Measurements from ENCODE around the gene C1RL. TPM values are rescaled to one million over a fixed set of nuclear protein-coding genes. Genes with fewer than 3 reads are reported as not detected.

C1RL gene
- total RNA-seq, 2 donors from 2014 or later: 48.2 to 86.2 TPM

GRCh38 chr12:7114008-7114407, 5.0 kb upstream of the C1RL start:
- no peak overlapping the region for H3K27ac ChIP-seq
- WGBS: 87% methylated on average over 11 of the region's 11 CpGs
- H3K36me3 ChIP-seq: no peaks in the 10 kb centered on the region
- no peaks in the 10 kb centered on the region for H3K9me3 ChIP-seq
- no peaks in the 10 kb centered on the region for H3K27me3 ChIP-seq (replicated peaks; ENCODE audit: insufficient read depth)
- TF ChIP-seq CTCF (IDR thresholded peaks at IDR 0.05): no peak
- TF ChIP-seq POLR2AphosphoS5 (IDR thresholded peaks at IDR 0.05): no peak
- no peak for TF ChIP-seq POLR2A (IDR thresholded peaks at IDR 0.05)
- intact Hi-C loops (cut with DNase I): loop anchor here (5.0 kb wide), 1 partner anchor 167 kb away; no protein-coding TSS in a partner anchor
- no peak overlapping the region for H3K4me3 ChIP-seq
- DNase-seq (ENCODE audit: low spot score): no peak
- H3K4me1 ChIP-seq (replicated peaks): no peaks in the 10 kb centered on the region

- no peaks in the 10 kb centered on the region for H3K9me3 ChIP-seq
- DNase-seq (ENCODE audit: low spot score): no peak
- H3K4me3 ChIP-seq: no peak overlapping the region
- H3K4me1 ChIP-seq (replicated peaks): no peaks in the 10 kb centered on the region
- H3K27ac ChIP-seq: no peak overlapping the region
- intact Hi-C loops (cut with DNase I): loop anchor here (5.0 kb wide), 1 partner anchor 166 kb away; no protein-coding TSS in a partner anchor
- H3K27me3 ChIP-seq (replicated peaks; ENCODE audit: insufficient read depth): no peaks in the 10 kb centered on the region
- 47% methylated on average over 5 of the region's 5 CpGs for WGBS
- no peaks in the 10 kb centered on the region for H3K36me3 ChIP-seq
- no peak for TF ChIP-seq POLR2AphosphoS5 (IDR thresholded peaks at IDR 0.05)
- peak; percentile 67 to 80 (median 72) for TF ChIP-seq CTCF (IDR thresholded peaks at IDR 0.05)
These were observed 4.4 kb upstream of the C1RL start for GRCh38 chr12:7113389-7113871.

GRCh38 chr12:7112041-7112440, 3.0 kb upstream of the C1RL start:
- intact Hi-C loops (cut with DNase I): loop anchor here (5.0 kb wide), 1 partner anchor 165 kb away; no protein-coding TSS in a partner anchor
- Histone ChIP-seq H3K27ac (no peak overlapping the region), H3K4me3 (no peak overlapping the region), H3K4me1 (replicated peaks) (no peaks in the 10 kb centered on the region), H3K9me3 (no peaks in the 10 kb centered on the region), H3K27me3 (replicated peaks; ENCODE audit: insufficient read depth) (no peaks in the 10 kb centered on the region), H3K36me3 (no peaks in the 10 kb centered on the region)
- TF ChIP-seq POLR2AphosphoS5 (IDR thresholded peaks at IDR 0.05) (no peak), CTCF (IDR thresholded peaks at IDR 0.05) (no peak), POLR2A (IDR thresholded peaks at IDR 0.05) (no peak)
- WGBS: 82% methylated on average over 4 of the region's 4 CpGs
- DNase-seq (ENCODE audit: low spot score): no peak

GRCh38 chr12:7110661-7111060, 1.6 kb upstream of the C1RL start:
- TF ChIP-seq POLR2A (IDR thresholded peaks at IDR 0.05) (no peak), CTCF (IDR thresholded peaks at IDR 0.05) (no peak), POLR2AphosphoS5 (IDR thresholded peaks at IDR 0.05) (no peak)
- Histone ChIP-seq H3K9me3 (no peaks in the 10 kb centered on the region), H3K27me3 (replicated peaks; ENCODE audit: insufficient read depth) (no peaks in the 10 kb centered on the region), H3K4me1 (replicated peaks) (no peaks in the 10 kb centered on the region), H3K27ac (no peak overlapping the region), H3K4me3 (no peak overlapping the region), H3K36me3 (no peaks in the 10 kb centered on the region)
- WGBS: 88% methylated on average over 5 of the region's 5 CpGs
- intact Hi-C loops (cut with DNase I): loop anchor here (5.0 kb wide), 1 partner anchor 163 kb away; no protein-coding TSS in a partner anchor
- no peak for DNase-seq (ENCODE audit: low spot score)

GRCh38 chr12:7109572-7109920, 532 bp upstream of the C1RL start:
- Histone ChIP-seq H3K27ac (peak overlapping the region; percentile 77 to 89), H3K4me1 (replicated peaks) (no peaks in the 10 kb centered on the region)
- TF ChIP-seq CTCF (IDR thresholded peaks at IDR 0.05) (no peak), POLR2AphosphoS5 (IDR thresholded peaks at IDR 0.05) (no peak)

More at GRCh38 chr12:7109572-7109920, 532 bp upstream of the C1RL start:
- 81% methylated on average over 5 of the region's 5 CpGs for WGBS
- no peaks in the 10 kb centered on the region for H3K27me3 ChIP-seq (replicated peaks; ENCODE audit: insufficient read depth)
- DNase-seq (ENCODE audit: low spot score): no peak
- no peaks in the 10 kb centered on the region for H3K36me3 ChIP-seq
- no peak overlapping the region for H3K4me3 ChIP-seq
- intact Hi-C loops (cut with DNase I): loop anchor here (2.0 kb wide), 1 partner anchor 49 kb away; the partner anchor contains the start of gene C1S
- H3K9me3 ChIP-seq: no peaks in the 10 kb centered on the region
